ENCODE measurements around the gene CLCN6.

CLCN6 gene

DNA sequence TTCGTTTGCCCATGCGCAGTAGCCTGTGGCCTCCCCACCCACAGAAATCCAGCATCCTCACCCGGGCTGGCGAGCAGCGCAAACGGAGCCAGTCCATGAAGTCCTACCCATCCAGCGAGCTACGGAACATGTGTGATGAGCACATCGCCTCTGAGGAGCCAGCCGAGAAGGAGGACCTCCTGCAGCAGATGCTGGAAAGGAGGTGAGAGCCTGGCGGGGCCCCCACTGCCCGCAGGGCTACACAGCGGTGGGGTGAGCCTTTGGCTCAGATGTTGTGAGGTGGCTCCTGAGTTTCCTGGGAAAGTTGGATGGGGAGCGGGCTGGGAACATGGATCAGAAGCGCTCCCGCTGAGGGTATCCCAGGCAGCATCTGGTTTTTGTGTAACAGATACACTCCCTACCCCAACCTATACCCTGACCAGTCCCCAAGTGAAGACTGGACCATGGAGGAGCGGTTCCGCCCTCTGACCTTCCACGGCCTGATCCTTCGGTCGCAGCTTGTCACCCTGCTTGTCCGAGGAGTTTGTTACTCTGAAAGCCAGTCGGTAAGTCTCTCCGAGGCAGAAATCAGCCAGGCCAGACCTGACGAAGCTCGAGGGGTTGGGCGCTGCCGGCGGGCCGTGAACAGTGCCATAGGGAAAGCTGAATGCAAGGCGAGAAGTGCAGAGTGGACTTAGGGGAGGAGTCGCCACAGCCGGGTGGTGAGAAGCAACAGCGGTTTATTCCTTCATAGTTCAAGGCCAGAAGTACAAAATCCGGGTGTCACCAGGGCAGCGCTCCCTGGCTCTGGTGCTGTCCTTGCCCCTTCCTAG lies 31.2 kb downstream of the CLCN6 start:
- TF ChIP-seq CEBPB (IDR thresholded peaks at IDR 0.05): no peak
- no peak for TF ChIP-seq RAD21 (IDR thresholded peaks at IDR 0.05; ENCODE audit: low read depth)
- TF ChIP-seq CREB1 (IDR thresholded peaks at IDR 0.05; ENCODE audit: low read depth): no peak
- TF ChIP-seq, protein P1, sequence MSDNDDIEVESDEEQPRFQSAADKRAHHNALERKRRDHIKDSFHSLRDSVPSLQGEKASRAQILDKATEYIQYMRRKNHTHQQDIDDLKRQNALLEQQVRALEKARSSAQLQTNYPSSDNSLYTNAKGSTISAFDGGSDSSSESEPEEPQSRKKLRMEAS (IDR thresholded peaks at IDR 0.05): no peak
- no peak for TF ChIP-seq NFIC (IDR thresholded peaks at IDR 0.05)

DNA sequence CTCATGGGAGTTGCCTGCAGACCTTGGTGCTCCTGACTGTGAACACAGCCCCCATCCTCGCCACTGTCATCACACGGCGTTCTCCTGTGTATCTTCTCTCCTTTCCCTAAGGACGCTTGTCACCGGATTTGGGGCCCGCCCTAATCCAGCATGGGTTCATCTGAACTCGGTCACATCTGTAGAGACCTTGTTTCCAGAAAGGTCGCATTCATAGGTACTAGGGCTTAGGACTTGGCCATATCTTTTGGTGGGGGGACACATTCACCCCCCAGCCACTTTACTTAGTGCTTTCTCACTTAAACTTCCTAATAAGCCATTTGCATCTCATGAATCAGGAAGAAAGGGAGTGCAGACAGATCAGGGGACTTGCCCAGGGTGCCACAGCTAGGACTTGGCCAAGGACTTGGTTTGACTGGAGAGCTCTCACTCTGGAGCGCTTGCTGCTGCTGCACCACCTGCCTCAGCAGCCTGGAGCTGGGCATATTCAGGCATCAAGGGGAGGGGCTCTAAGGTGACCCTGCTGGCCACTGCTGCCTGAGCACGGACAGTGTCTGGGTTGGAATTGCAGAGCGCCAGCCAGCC lies 31.9 kb downstream of the CLCN6 start:
- no peak for TF ChIP-seq YY1 (IDR thresholded peaks at IDR 0.05; ENCODE audit: low read depth)
- TF ChIP-seq, protein P2, sequence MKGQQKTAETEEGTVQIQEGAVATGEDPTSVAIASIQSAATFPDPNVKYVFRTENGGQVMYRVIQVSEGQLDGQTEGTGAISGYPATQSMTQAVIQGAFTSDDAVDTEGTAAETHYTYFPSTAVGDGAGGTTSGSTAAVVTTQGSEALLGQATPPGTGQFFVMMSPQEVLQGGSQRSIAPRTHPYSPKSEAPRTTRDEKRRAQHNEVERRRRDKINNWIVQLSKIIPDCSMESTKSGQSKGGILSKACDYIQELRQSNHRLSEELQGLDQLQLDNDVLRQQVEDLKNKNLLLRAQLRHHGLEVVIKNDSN (IDR thresholded peaks at IDR 0.05): no peak
- no peak for TF ChIP-seq NFIC (IDR thresholded peaks at IDR 0.05)
- TF ChIP-seq, protein P1 (IDR thresholded peaks at IDR 0.05): no peak
- TF ChIP-seq TCF12 (IDR thresholded peaks at IDR 0.05; ENCODE audit: low read depth): no peak
- TF ChIP-seq, protein P3, sequence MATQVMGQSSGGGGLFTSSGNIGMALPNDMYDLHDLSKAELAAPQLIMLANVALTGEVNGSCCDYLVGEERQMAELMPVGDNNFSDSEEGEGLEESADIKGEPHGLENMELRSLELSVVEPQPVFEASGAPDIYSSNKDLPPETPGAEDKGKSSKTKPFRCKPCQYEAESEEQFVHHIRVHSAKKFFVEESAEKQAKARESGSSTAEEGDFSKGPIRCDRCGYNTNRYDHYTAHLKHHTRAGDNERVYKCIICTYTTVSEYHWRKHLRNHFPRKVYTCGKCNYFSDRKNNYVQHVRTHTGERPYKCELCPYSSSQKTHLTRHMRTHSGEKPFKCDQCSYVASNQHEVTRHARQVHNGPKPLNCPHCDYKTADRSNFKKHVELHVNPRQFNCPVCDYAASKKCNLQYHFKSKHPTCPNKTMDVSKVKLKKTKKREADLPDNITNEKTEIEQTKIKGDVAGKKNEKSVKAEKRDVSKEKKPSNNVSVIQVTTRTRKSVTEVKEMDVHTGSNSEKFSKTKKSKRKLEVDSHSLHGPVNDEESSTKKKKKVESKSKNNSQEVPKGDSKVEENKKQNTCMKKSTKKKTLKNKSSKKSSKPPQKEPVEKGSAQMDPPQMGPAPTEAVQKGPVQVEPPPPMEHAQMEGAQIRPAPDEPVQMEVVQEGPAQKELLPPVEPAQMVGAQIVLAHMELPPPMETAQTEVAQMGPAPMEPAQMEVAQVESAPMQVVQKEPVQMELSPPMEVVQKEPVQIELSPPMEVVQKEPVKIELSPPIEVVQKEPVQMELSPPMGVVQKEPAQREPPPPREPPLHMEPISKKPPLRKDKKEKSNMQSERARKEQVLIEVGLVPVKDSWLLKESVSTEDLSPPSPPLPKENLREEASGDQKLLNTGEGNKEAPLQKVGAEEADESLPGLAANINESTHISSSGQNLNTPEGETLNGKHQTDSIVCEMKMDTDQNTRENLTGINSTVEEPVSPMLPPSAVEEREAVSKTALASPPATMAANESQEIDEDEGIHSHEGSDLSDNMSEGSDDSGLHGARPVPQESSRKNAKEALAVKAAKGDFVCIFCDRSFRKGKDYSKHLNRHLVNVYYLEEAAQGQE (IDR thresholded peaks at IDR 0.05; ENCODE audit: low read depth): no peak
- TF ChIP-seq EP300 (IDR thresholded peaks at IDR 0.05; ENCODE audit: borderline replicate concordance): no peak
- TF ChIP-seq EGR1 (IDR thresholded peaks at IDR 0.05): no peak
- TF ChIP-seq FOXM1 (IDR thresholded peaks at IDR 0.05; ENCODE audit: borderline replicate concordance, low read depth): no peak
- no peak for TF ChIP-seq CREB1 (IDR thresholded peaks at IDR 0.05; ENCODE audit: low read depth)
- no peak for TF ChIP-seq TEAD4 (IDR thresholded peaks at IDR 0.05)
- no peak for TF ChIP-seq CEBPB (IDR thresholded peaks at IDR 0.05)
- TF ChIP-seq ZBTB7A (IDR thresholded peaks at IDR 0.05; ENCODE audit: low read depth): no peak
- TF ChIP-seq TAF1 (IDR thresholded peaks at IDR 0.05; ENCODE audit: low read depth): no peak
- no peak for TF ChIP-seq RAD21 (IDR thresholded peaks at IDR 0.05; ENCODE audit: low read depth)

DNA sequence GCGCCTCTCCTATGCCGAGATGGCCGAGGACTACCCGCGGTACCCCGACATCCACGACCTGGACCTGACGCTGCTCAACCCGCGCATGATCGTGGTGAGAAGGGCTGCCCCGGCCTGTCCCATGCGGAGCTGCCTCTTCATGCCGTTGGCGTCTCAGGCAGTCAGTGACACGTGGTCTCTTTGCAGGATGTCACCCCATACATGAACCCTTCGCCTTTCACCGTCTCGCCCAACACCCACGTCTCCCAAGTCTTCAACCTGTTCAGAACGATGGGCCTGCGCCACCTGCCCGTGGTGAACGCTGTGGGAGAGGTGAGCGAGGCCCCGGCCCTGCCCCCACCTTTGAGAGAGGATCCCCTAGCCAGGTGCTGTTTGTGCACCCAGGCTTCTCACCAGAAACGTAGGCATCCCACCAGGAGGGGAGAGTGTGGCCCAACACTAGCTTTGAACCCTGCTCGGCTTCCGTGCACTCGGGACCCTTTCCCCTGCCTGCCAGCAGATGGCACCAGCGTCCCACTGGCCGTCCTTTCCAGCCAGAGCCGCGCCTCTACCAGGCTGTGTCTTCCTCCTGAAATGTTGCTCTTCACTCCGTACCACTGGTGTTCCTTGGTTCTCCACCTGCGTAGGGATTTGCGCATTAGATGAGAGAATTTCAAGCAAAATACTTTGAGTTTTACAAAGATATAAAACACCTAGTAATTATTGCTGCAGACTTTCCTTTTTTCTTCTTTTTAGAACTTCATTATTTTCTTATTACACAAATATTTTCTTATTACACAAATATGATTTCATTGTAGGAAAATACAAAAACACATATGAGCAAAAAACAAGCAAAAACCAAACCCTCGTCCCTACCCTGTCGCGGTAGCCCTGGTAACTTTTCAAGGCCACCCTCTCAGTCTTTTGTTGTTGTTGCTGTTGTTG lies 32.6 kb downstream of the CLCN6 start:
- TF ChIP-seq CREB1 (IDR thresholded peaks at IDR 0.05; ENCODE audit: low read depth): no peak
- TF ChIP-seq RAD21 (IDR thresholded peaks at IDR 0.05; ENCODE audit: low read depth): peak; percentile 93

DNA sequence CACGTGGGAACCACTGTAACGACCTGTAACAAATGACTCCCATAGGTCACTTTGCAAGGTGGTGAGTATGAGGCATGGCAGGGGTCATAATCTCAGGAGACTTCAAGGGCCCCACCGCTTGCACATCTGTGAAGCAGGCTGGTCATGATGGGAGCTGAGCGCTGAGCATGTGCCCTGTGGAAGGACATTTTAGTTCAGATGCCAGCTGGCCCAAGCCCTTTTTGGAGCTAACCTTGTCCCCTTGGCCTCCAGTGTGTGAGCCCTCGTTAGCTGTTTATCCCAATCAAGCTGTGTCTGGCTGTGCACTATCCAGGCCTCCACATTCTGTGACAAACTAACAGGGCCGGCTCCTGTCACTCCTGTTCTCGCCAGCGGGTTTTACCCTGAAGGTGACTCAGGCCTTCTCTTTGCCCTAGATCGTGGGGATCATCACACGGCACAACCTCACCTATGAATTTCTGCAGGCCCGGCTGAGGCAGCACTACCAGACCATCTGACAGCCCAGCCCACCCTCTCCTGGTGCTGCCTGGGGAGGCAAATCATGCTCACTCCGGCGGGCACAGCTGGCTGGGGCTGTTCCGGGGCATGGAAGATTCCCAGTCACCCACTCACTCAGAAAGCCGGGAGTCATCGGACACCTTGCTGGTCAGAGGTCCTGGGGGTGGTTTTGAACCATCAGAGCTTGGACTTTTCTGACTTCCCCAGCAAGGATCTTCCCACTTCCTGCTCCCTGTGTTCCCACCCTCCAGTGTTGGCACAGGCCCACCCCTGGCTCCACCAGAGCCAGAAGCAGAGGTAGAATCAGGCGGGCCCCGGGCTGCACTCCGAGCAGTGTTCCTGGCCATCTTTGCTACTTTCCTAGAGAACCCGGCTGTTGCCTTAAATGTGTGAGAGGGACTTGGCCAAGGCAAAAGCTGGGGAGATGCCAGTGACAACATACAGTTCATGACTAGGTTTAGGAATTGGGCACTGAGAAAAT lies 34.0 kb downstream of the CLCN6 start:
- TF ChIP-seq YY1 (IDR thresholded peaks at IDR 0.05; ENCODE audit: low read depth) (no peak), TAF1 (IDR thresholded peaks at IDR 0.05; ENCODE audit: low read depth) (no peak), EP300 (IDR thresholded peaks at IDR 0.05; ENCODE audit: borderline replicate concordance) (no peak), ZBTB7A (IDR thresholded peaks at IDR 0.05; ENCODE audit: low read depth) (no peak), CEBPB (IDR thresholded peaks at IDR 0.05) (no peak), FOXM1 (IDR thresholded peaks at IDR 0.05; ENCODE audit: borderline replicate concordance, low read depth) (no peak), TEAD4 (IDR thresholded peaks at IDR 0.05) (no peak), EGR1 (IDR thresholded peaks at IDR 0.05) (no peak), NFIC (IDR thresholded peaks at IDR 0.05) (no peak), CREB1 (IDR thresholded peaks at IDR 0.05; ENCODE audit: low read depth) (no peak), TCF12 (IDR thresholded peaks at IDR 0.05; ENCODE audit: low read depth) (no peak), RAD21 (IDR thresholded peaks at IDR 0.05; ENCODE audit: low read depth) (no peak)
- TF ChIP-seq, protein P3 (IDR thresholded peaks at IDR 0.05; ENCODE audit: low read depth): no peak
- TF ChIP-seq, protein P2 (IDR thresholded peaks at IDR 0.05): no peak
- TF ChIP-seq, protein P1 (IDR thresholded peaks at IDR 0.05): no peak

Measured in Ishikawa (cell line).